Smooth muscle cell (in vitro differentiated cells): ENCODE data around the gene ENG. TPM values are rescaled to one million over a fixed set of nuclear protein-coding genes. Genes with fewer than 3 reads are reported as not detected.
A peak's percentile ranks its signal among the peaks of the same experiment; 100 is the strongest.
"Not testable (repeated sequence)": the region's sequence is repeated elsewhere in the genome, so short reads cannot be mapped to it uniquely, and the experiment has no call there.

Experiments
- DNase-seq: peaks from one replicate; lab custom pipeline; 2025; ENCODE audit not compliant: unreplicated experiment; lab: John Stamatoyannopoulos, UW
- H2AFZ ChIP-seq: fragments of 200-600 bp; sonication (generic); 2 replicates; pipeline ENCODE4 v1.6.0; 2016; ENCODE audit warnings: antibody characterized with exemption, low read depth, mild to moderate bottlenecking
- H3F3A ChIP-seq: fragments of 200-600 bp; sonication (generic); 2 replicates; pipeline ENCODE4 v1.6.0; 2017; ENCODE audit warnings: antibody characterized with exemption, low read depth
- H3K27ac ChIP-seq: fragments of 200-600 bp; sonication (generic); 2 replicates; pipeline ENCODE4 v1.5.1; 2016; ENCODE audit warnings: low read depth, mild to moderate bottlenecking
- H3K27me3 ChIP-seq: fragments of 200-600 bp; sonication (generic); 2 replicates; pipeline ENCODE4 v1.6.1; 2016; ENCODE audit warnings: low read depth, mild to moderate bottlenecking
- H3K36me3 ChIP-seq: fragments of 200-600 bp; sonication (generic); 2 replicates; pipeline ENCODE4 v1.5.1; 2016; ENCODE audit warnings: low read depth
- H3K4me1 ChIP-seq: fragments of 200-600 bp; sonication (generic); 2 replicates; pipeline ENCODE4 v1.5.1; 2016; ENCODE audit warnings: low read depth
- H3K4me2 ChIP-seq: fragments of 200-600 bp; sonication (generic); 2 replicates; pipeline ENCODE4 v1.6.0; 2016; ENCODE audit warnings: mild to moderate bottlenecking
- H3K4me3 ChIP-seq: fragments of 200-600 bp; sonication (generic); 2 replicates; pipeline ENCODE4 v1.5.1; 2016; ENCODE audit warnings: mild to moderate bottlenecking
- H3K79me2 ChIP-seq: fragments of 200-600 bp; sonication (generic); 2 replicates; pipeline ENCODE4 v1.6.0; 2016; ENCODE audit warnings: low read depth, mild to moderate bottlenecking
- H3K9ac ChIP-seq: fragments of 200-600 bp; sonication (generic); 2 replicates; pipeline ENCODE4 v1.6.0; 2016; ENCODE audit warnings: low read depth
- H3K9me3 ChIP-seq: fragments of 200-600 bp; sonication (generic); replicated peaks from 2 replicates; pipeline ENCODE4 v1.5.1; 2016; ENCODE audit warnings: low read depth
- H4K20me1 ChIP-seq: fragments of 200-600 bp; sonication (generic); 2 replicates; pipeline ENCODE4 v1.6.0; 2016; ENCODE audit warnings: low read depth
- CTCF ChIP-seq: fragments of 200-600 bp; sonication (generic); IDR thresholded peaks from 2 replicates; pipeline ENCODE4 v1.5.1; 2017; ENCODE audit warnings: borderline replicate concordance, mild to moderate bottlenecking, antibody characterized with exemption; ENCODE audit not compliant: insufficient read depth, poor library complexity, severe bottlenecking
- WGBS: methylation state at CpG from one replicate; pipeline ENCODE4 v1.1.7; 2016; ENCODE audit warnings: low lambda C conversion rate; 5-methylcytosine and 5-hydroxymethylcytosine counted together
- polyA plus RNA-seq: library from polyadenylated mRNA; unstranded; fragments of >200 nt; fragmentation: Nextera tagmentation; extraction: Ambion mirVana; gene quantifications from 2 replicates; pipeline ENCODE4 v1.2.1, GENCODE V29; 2016
- total RNA-seq: library from RNA; depleted of rRNA; stranded (reverse); fragments of >200 nt; gene quantifications from 2 replicates; pipeline ENCODE4 v1.2.3, GENCODE V29; 2014

ENG gene
- total and polyA plus RNA-seq, 2 experiments from 2014 or later = 12.6 to 54.1 TPM

GRCh38 chr9:127785023-127785932 is 69.2 kb downstream of the ENG start:
- peaks cover 8% of the 10 kb centered on the region for H3K4me1 ChIP-seq
- H3K9ac ChIP-seq = no peak overlapping the region
- peak; percentile 59 for DNase-seq
- peak; percentile 95 for TF ChIP-seq CTCF
- peaks cover 44% of the 10 kb centered on the region for H3K79me2 ChIP-seq
- H3K36me3 ChIP-seq = peaks cover 11% of the 10 kb centered on the region
- peaks cover 8% of the 10 kb centered on the region for H3F3A ChIP-seq
- peak overlapping the region; percentile 85 for H3K4me2 ChIP-seq
- no peaks in the 10 kb centered on the region for H3K27me3 ChIP-seq
- 5% methylated on average over 11 of the region's 123 CpGs for WGBS
- H3K4me3 ChIP-seq = peak overlapping the region; percentile 100
- H3K27ac ChIP-seq = no peak overlapping the region
- H4K20me1 ChIP-seq = peaks cover 43% of the 10 kb centered on the region
- no peaks in the 10 kb centered on the region for H3K9me3 ChIP-seq
- peak overlapping the region; percentile 13 for H2AFZ ChIP-seq

- H3K36me3 ChIP-seq = peaks cover 8% of the 10 kb centered on the region
- H3K27ac ChIP-seq = no peak overlapping the region
- peaks cover 8% of the 10 kb centered on the region for H3K4me1 ChIP-seq
- H4K20me1 ChIP-seq = peaks cover 24% of the 10 kb centered on the region
- 86% methylated on average over 20 of the region's 20 CpGs for WGBS
- no peak overlapping the region for H3K4me2 ChIP-seq
- H3F3A ChIP-seq = peaks cover 8% of the 10 kb centered on the region
- no peaks in the 10 kb centered on the region for H3K27me3 ChIP-seq
- no peak overlapping the region for H3K4me3 ChIP-seq
- H3K9me3 ChIP-seq = no peaks in the 10 kb centered on the region
- no peak overlapping the region for H2AFZ ChIP-seq
- no peak overlapping the region for H3K9ac ChIP-seq
- H3K79me2 ChIP-seq = peaks cover 25% of the 10 kb centered on the region
- DNase-seq = no peak
- TF ChIP-seq CTCF = no peak
Observed at GRCh38 chr9:127783111-127784008, 71.1 kb downstream of the ENG start.

- Histone ChIP-seq H3K9me3 (no peaks in the 10 kb centered on the region), H4K20me1 (peaks cover 9% of the 10 kb centered on the region), H3K36me3 (no peaks in the 10 kb centered on the region), H3F3A (no peaks in the 10 kb centered on the region), H3K4me2 (no peak overlapping the region), H3K4me3 (no peak overlapping the region), H2AFZ (no peak overlapping the region), H3K27ac (no peak overlapping the region), H3K4me1 (no peaks in the 10 kb centered on the region), H3K79me2 (peaks cover 9% of the 10 kb centered on the region), H3K27me3 (no peaks in the 10 kb centered on the region), H3K9ac (no peak overlapping the region)
- no peak for TF ChIP-seq CTCF
- 89% methylated on average over 4 of the region's 4 CpGs for WGBS
- DNase-seq = no peak
Observed at GRCh38 chr9:127781806-127782205, 72.7 kb downstream of the ENG start.

DNA sequence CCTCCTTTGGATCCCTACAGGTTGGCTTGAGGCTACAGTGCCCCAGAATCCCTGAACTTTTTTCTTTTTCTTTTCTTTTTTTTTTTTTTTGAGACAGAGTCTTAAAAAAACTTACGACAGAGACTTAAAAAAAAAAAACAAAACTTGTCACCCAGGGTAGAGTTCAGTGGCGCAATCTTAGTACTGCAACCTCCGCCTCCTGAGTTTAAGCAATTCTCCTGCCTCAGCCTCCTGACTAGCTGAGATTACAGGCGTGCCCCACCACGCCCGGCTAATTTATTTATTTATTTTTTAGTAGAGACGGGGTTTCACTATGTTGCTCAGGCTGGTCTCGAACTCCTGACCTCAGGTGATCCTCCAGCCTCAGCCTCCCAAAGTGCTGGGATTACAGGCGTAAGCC is 73.5 kb downstream of the ENG start:
- not testable (repeated sequence) for H3K9me3 ChIP-seq, H3K36me3 ChIP-seq, H3K79me2 ChIP-seq, H3K9ac ChIP-seq, DNase-seq, H3F3A ChIP-seq, H3K27me3 ChIP-seq, H3K4me1 ChIP-seq, H3K27ac ChIP-seq, H2AFZ ChIP-seq, H3K4me2 ChIP-seq, H4K20me1 ChIP-seq, H3K4me3 ChIP-seq
- 93% methylated on average over 9 of the region's 9 CpGs for WGBS
